Measurements from ENCODE around the gene VIPR1.

VIPR1 gene

GRCh38 chr3:42510325-42510724 lies 7.9 kb downstream of the VIPR1 start:
- Histone ChIP-seq H3K4me1 (no peaks in the 10 kb centered on the region), H3K9me3 (ENCODE audit: control insufficient read depth, low read length) (no peaks in the 10 kb centered on the region), H3K4me3 (ENCODE audit: low read depth, low read length) (no peak overlapping the region), H2AFZ (no peak overlapping the region), H3K79me2 (no peaks in the 10 kb centered on the region), H3K36me3 (ENCODE audit: control insufficient read depth, insufficient read depth, low read length) (no peaks in the 10 kb centered on the region), H3K4me2 (ENCODE audit: low read length) (no peak overlapping the region), H3K27ac (no peak overlapping the region), H3K9ac (no peak overlapping the region), H3K27me3 (ENCODE audit: control insufficient read depth, insufficient read depth, low read length) (no peaks in the 10 kb centered on the region)
- TF ChIP-seq, protein P1, sequence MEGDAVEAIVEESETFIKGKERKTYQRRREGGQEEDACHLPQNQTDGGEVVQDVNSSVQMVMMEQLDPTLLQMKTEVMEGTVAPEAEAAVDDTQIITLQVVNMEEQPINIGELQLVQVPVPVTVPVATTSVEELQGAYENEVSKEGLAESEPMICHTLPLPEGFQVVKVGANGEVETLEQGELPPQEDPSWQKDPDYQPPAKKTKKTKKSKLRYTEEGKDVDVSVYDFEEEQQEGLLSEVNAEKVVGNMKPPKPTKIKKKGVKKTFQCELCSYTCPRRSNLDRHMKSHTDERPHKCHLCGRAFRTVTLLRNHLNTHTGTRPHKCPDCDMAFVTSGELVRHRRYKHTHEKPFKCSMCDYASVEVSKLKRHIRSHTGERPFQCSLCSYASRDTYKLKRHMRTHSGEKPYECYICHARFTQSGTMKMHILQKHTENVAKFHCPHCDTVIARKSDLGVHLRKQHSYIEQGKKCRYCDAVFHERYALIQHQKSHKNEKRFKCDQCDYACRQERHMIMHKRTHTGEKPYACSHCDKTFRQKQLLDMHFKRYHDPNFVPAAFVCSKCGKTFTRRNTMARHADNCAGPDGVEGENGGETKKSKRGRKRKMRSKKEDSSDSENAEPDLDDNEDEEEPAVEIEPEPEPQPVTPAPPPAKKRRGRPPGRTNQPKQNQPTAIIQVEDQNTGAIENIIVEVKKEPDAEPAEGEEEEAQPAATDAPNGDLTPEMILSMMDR (IDR thresholded peaks at IDR 0.05) = no peak

GRCh38 chr3:42511201-42511600 lies 8.8 kb downstream of the VIPR1 start:
- Histone ChIP-seq H3K9me3 (ENCODE audit: control insufficient read depth, low read length) (no peaks in the 10 kb centered on the region), H3K79me2 (no peaks in the 10 kb centered on the region)

DNA sequence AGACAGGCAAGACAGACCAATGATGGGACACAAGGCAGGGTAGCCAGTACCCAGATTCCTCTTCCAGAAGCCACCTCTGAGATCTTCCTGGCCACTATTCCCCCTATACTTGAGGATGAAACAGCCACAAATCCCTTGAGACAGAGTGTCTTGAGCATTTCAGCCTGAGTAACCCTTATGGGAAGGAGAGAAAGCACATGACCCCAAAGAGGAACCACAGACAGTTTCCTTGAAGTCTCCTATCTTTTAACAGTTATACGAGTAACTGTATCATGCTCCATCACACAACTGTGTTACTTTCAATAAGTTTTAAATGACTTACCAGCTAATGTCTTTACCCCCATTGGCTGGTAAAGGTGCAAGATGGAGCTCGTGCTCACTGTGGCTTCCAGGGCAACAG lies 9.3 kb downstream of the VIPR1 start:
- Histone ChIP-seq H3K27ac (no peak overlapping the region), H3K79me2 (no peaks in the 10 kb centered on the region), H2AFZ (no peak overlapping the region), H3K4me2 (ENCODE audit: low read length) (no peak overlapping the region), H3K9me3 (ENCODE audit: control insufficient read depth, low read length) (no peaks in the 10 kb centered on the region), H3K4me1 (no peaks in the 10 kb centered on the region), H3K9ac (no peak overlapping the region), H3K4me3 (ENCODE audit: low read depth, low read length) (no peak overlapping the region), H3K36me3 (ENCODE audit: control insufficient read depth, insufficient read depth, low read length) (no peaks in the 10 kb centered on the region), H3K27me3 (ENCODE audit: control insufficient read depth, insufficient read depth, low read length) (no peaks in the 10 kb centered on the region)
- TF ChIP-seq, protein P1 (IDR thresholded peaks at IDR 0.05) = no peak

More at GRCh38 chr3:42511201-42511600, 8.8 kb downstream of the VIPR1 start:
- TF ChIP-seq, protein P1 (IDR thresholded peaks at IDR 0.05) = no peak
- Histone ChIP-seq H3K36me3 (ENCODE audit: control insufficient read depth, insufficient read depth, low read length) (no peaks in the 10 kb centered on the region), H3K4me3 (ENCODE audit: low read depth, low read length) (no peak overlapping the region), H3K9ac (no peak overlapping the region), H3K27me3 (ENCODE audit: control insufficient read depth, insufficient read depth, low read length) (no peaks in the 10 kb centered on the region), H2AFZ (no peak overlapping the region), H3K4me1 (no peaks in the 10 kb centered on the region), H3K4me2 (ENCODE audit: low read length) (no peak overlapping the region), H3K27ac (no peak overlapping the region)

- Histone ChIP-seq H3K9ac (no peak overlapping the region), H3K27ac (no peak overlapping the region), H2AFZ (no peak overlapping the region), H3K79me2 (no peaks in the 10 kb centered on the region), H3K9me3 (ENCODE audit: control insufficient read depth, low read length) (no peaks in the 10 kb centered on the region), H3K4me2 (ENCODE audit: low read length) (no peak overlapping the region), H3K4me1 (no peaks in the 10 kb centered on the region), H3K36me3 (ENCODE audit: control insufficient read depth, insufficient read depth, low read length) (no peaks in the 10 kb centered on the region), H3K4me3 (ENCODE audit: low read depth, low read length) (no peak overlapping the region), H3K27me3 (ENCODE audit: control insufficient read depth, insufficient read depth, low read length) (no peaks in the 10 kb centered on the region)
- TF ChIP-seq, protein P1 (IDR thresholded peaks at IDR 0.05) = no peak
Observed at GRCh38 chr3:42513121-42513520, 10.7 kb downstream of the VIPR1 start.

DNA sequence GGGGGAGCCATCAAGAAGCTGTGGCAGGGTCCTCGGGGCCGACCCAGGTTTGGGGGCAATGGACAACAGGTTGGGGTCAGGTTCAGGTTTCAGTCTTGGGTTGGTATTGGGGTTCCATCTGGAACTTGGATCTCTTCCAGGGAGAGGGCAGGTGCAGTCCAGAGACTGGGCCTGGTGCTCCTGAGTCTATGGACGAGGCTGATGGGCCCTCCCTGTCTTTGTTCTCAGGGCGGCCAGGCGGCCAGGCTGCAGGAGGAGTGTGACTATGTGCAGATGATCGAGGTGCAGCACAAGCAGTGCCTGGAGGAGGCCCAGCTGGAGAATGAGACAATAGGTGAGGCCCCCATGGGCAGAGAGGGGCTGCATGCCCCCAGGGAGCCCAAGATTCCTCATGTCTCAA lies 11.1 kb downstream of the VIPR1 start:
- no peaks in the 10 kb centered on the region for H3K79me2 ChIP-seq
- no peak overlapping the region for H3K4me3 ChIP-seq (ENCODE audit: low read depth, low read length)
- no peak overlapping the region for H3K4me2 ChIP-seq (ENCODE audit: low read length)
- no peaks in the 10 kb centered on the region for H3K9me3 ChIP-seq (ENCODE audit: control insufficient read depth, low read length)
- H3K27ac ChIP-seq = no peak overlapping the region
- TF ChIP-seq, protein P1 (IDR thresholded peaks at IDR 0.05) = no peak
- H3K9ac ChIP-seq = no peak overlapping the region
- H3K27me3 ChIP-seq (ENCODE audit: control insufficient read depth, insufficient read depth, low read length) = no peaks in the 10 kb centered on the region
- H2AFZ ChIP-seq = no peak overlapping the region
- H3K4me1 ChIP-seq = no peaks in the 10 kb centered on the region
- no peaks in the 10 kb centered on the region for H3K36me3 ChIP-seq (ENCODE audit: control insufficient read depth, insufficient read depth, low read length)

Measured in parathyroid adenoma (tissue), 2 donors.